Measurements from ENCODE around the gene LMNTD2. TPM values are rescaled to one million over a fixed set of nuclear protein-coding genes. Genes with fewer than 3 reads are reported as not detected.

The LMNTD2 gene
- total RNA-seq: 1.1 TPM

DNA sequence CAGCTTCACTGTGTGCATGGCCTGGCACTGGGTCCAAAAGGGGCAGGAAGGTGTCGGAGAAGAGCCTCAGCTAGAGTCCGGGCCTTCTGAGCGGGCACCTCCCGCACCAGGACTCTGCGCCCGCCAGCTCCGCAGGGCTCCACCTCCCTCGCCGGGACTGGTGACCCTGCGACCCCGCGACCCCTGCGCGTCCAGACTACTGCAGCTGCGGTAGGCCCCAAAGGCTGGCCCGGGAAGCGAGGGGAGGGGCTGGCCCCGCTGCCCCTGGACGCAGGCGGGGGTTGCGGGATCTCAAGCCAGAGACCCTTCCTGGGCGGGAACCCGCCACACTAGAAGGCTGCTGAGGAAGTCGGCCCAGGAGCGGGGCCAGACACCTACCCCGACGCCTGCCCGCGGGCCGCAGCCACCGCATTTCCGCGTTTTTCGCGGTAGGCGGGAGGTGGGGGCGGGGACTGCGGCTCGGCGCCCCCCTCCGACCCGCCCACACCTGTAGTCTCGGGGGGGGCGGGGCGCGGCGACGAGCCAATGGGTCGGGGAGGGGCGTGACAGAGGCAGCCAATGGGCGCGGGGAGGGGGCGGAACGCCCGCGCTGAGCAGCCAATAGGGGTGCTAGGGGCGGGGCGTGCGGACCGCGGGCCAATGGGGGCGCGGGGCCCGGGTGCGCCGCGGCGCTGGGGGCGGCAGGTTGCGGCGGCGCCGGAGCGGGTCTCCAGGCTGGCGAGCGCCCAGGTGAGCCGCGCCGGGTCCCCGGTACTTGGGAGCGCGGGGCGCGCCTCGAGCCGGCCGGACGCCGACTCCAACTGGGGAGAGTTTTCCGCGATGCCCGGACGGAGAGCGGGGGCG, at the start of gene LMNTD2, which contains the start of gene RASSF7:
TSS of gene LMNTD2 (minus strand) at position 434 of the 843 bp plus-strand sequence. CDS start at position 412, 22 bp downstream.
TSS of gene RASSF7 (plus strand) at position 666 of the 843 bp plus-strand sequence. CDS start 799 bp downstream, outside the sequence.
- TF ChIP-seq, protein P1, sequence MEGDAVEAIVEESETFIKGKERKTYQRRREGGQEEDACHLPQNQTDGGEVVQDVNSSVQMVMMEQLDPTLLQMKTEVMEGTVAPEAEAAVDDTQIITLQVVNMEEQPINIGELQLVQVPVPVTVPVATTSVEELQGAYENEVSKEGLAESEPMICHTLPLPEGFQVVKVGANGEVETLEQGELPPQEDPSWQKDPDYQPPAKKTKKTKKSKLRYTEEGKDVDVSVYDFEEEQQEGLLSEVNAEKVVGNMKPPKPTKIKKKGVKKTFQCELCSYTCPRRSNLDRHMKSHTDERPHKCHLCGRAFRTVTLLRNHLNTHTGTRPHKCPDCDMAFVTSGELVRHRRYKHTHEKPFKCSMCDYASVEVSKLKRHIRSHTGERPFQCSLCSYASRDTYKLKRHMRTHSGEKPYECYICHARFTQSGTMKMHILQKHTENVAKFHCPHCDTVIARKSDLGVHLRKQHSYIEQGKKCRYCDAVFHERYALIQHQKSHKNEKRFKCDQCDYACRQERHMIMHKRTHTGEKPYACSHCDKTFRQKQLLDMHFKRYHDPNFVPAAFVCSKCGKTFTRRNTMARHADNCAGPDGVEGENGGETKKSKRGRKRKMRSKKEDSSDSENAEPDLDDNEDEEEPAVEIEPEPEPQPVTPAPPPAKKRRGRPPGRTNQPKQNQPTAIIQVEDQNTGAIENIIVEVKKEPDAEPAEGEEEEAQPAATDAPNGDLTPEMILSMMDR (IDR thresholded peaks at IDR 0.05): no peak
- H3K4me1 ChIP-seq: peaks cover 11 to 12% of the 10 kb centered on the region in 2 donors

GRCh38 chr11:609341-609811, 48.8 kb upstream of the LMNTD2 start:
- DNase-seq (ENCODE audit: low spot score in 2 of 2): no peak
- Histone ChIP-seq H3K9me3 (no peaks in the 10 kb centered on the region), H3K27ac (no peak overlapping the region), H3K4me1 (peaks cover 2 to 5% of the 10 kb centered on the region in 2 donors), H3K4me3 (no peak overlapping the region), H3K36me3 (peaks cover 88 to 89% of the 10 kb centered on the region in 2 donors), H3K27me3 (no peaks in the 10 kb centered on the region)
- intact Hi-C loops (cut with DNase I): no loop called here
- TF ChIP-seq, protein P1 (IDR thresholded peaks at IDR 0.05): no peak

More for the DNA sequence above, at the start of gene LMNTD2, which contains the start of gene RASSF7:
- intact Hi-C loops (cut with DNase I): loop anchor here (1.0 kb wide), 3 partner anchors 8 to 25 kb away; partner anchors contain the start of gene HRAS
- H3K9me3 ChIP-seq: no peaks in the 10 kb centered on the region
- H3K36me3 ChIP-seq: no peaks in the 10 kb centered on the region
- H3K27ac ChIP-seq: no peak within 1 kb of the TSS
- peak within 1 kb of the TSS; percentile 63 to 86 for H3K4me3 ChIP-seq
- H3K27me3 ChIP-seq: peaks cover 10% of the 10 kb centered on the region
- peak; percentile 68 to 94 for DNase-seq (ENCODE audit: low spot score in 2 of 2)

GRCh38 chr11:608791-609251, 48.3 kb upstream of the LMNTD2 start:
- peaks cover 94% of the 10 kb centered on the region in 2 donors for H3K36me3 ChIP-seq
- TF ChIP-seq, protein P1 (IDR thresholded peaks at IDR 0.05): no peak
- H3K9me3 ChIP-seq: no peaks in the 10 kb centered on the region
- no peaks in the 10 kb centered on the region for H3K27me3 ChIP-seq
- H3K4me3 ChIP-seq: no peak overlapping the region
- no peak overlapping the region for H3K27ac ChIP-seq
- H3K4me1 ChIP-seq: peaks cover 0 to under 1% of the 10 kb centered on the region in 2 donors
- intact Hi-C loops (cut with DNase I): no loop called here
- no peak for DNase-seq (ENCODE audit: low spot score in 2 of 2)

DNA sequence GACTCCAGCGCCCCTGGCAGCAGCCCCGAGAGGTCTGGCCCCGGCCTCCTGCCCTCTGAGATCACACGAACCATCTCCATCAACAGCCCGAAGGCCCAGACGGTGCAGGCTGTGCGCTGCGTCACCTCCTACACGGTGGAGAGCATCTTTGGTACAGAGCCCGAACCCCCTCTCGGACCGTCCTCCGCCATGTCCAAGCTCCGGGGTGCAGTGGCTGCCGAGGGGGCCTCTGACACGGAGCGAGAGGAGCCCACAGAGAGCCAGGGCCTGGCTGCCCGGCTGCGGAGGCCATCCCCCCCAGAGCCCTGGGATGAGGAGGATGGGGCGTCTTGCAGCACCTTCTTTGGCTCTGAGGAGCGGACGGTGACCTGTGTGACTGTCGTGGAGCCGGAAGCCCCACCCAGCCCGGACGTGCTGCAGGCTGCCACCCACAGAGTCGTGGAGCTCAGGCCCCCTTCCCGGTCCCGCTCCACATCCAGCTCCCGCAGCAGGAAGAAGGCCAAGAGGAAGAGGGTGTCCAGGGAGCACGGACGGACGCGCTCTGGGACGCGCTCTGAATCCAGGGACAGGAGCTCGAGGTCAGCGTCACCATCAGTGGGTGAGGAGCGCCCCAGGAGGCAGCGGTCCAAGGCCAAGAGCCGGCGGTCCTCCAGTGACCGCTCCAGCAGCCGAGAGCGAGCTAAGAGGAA, 47.6 kb upstream of the LMNTD2 start:
- no peak for DNase-seq (ENCODE audit: low spot score in 2 of 2)
- no peaks in the 10 kb centered on the region for H3K27me3 ChIP-seq
- TF ChIP-seq, protein P1 (IDR thresholded peaks at IDR 0.05): no peak
- H3K4me1 ChIP-seq: no peaks in the 10 kb centered on the region
- no peak overlapping the region for H3K27ac ChIP-seq
- no peak overlapping the region for H3K4me3 ChIP-seq
- no peaks in the 10 kb centered on the region for H3K9me3 ChIP-seq
- intact Hi-C loops (cut with DNase I): no loop called here
- H3K36me3 ChIP-seq: peaks cover 97 to 98% of the 10 kb centered on the region in 2 donors

- Histone ChIP-seq H3K4me1 (no peaks in the 10 kb centered on the region), H3K36me3 (peaks cover 97 to 98% of the 10 kb centered on the region in 2 donors), H3K27ac (no peak overlapping the region), H3K27me3 (no peaks in the 10 kb centered on the region), H3K4me3 (no peak overlapping the region), H3K9me3 (no peaks in the 10 kb centered on the region)
- TF ChIP-seq, protein P1 (IDR thresholded peaks at IDR 0.05): no peak
- intact Hi-C loops (cut with DNase I): no loop called here
- DNase-seq (ENCODE audit: low spot score in 2 of 2): no peak
Observed at GRCh38 chr11:607020-607780, 46.7 kb upstream of the LMNTD2 start.
